ENCODE data around the gene KCNK13.

- TF ChIP-seq POLR2A (IDR thresholded peaks at IDR 0.05; ENCODE audit: low read length) (no peak), GATA1 (IDR thresholded peaks at IDR 0.05; ENCODE audit: low read depth, low read length) (no peak)
Measured at GRCh38 chr14:90024910-90025309, 36.9 kb upstream of the KCNK13 start.
